Loucy (cell line): ENCODE data around the gene CLIP1.

Source experiments
- H2AFZ ChIP-seq: fragments of 200-600 bp; sonication (generic); 2 replicates; pipeline ENCODE4 v1.6.0; 2016; ENCODE audit warnings: antibody characterized with exemption, mild to moderate bottlenecking, low read length, moderate library complexity
- H3F3A ChIP-seq: fragments of 200-600 bp; 2 replicates; pipeline ENCODE4 v1.6.0; 2016; ENCODE audit warnings: antibody characterized with exemption, low read depth, mild to moderate bottlenecking
- H3K27me3 ChIP-seq: fragments of 200-600 bp; sonication (generic); 2 replicates; pipeline ENCODE4 v1.6.1; 2014; ENCODE audit warnings: low read length, mild to moderate bottlenecking; ENCODE audit not compliant: insufficient read depth, poor library complexity, severe bottlenecking
- H3K36me3 ChIP-seq: fragments of 200-600 bp; sonication (generic); 2 replicates; pipeline ENCODE4 v1.6.1; 2016; ENCODE audit warnings: low read length; ENCODE audit not compliant: insufficient read depth
- H3K4me1 ChIP-seq: fragments of 200-600 bp; sonication (generic); 2 replicates; pipeline ENCODE4 v1.5.1; 2014; ENCODE audit warnings: low read length, mild to moderate bottlenecking; ENCODE audit not compliant: insufficient read depth, poor library complexity, severe bottlenecking
- H3K4me2 ChIP-seq: fragments of 200-600 bp; sonication (generic); 2 replicates; pipeline ENCODE4 v1.6.0; 2014; ENCODE audit warnings: antibody characterized with exemption, low read length, low read depth, mild to moderate bottlenecking; ENCODE audit not compliant: poor library complexity, severe bottlenecking
- H3K4me3 ChIP-seq: fragments of 200-600 bp; sonication (generic); 2 replicates; pipeline ENCODE4 v1.5.1; 2014; ENCODE audit warnings: low read length, mild to moderate bottlenecking, mixed read lengths; ENCODE audit not compliant: poor library complexity, severe bottlenecking
- H3K79me2 ChIP-seq: fragments of 200-600 bp; sonication (generic); 2 replicates; pipeline ENCODE4 v1.6.1; 2014; ENCODE audit warnings: low read length; ENCODE audit not compliant: insufficient read depth
- H3K9ac ChIP-seq: fragments of 200-600 bp; sonication (generic); 2 replicates; pipeline ENCODE4 v1.6.0; 2014; ENCODE audit warnings: mild to moderate bottlenecking, low read depth, low read length, moderate library complexity; ENCODE audit not compliant: poor library complexity, severe bottlenecking
- H3K9me2 ChIP-seq: fragments of 200-600 bp; sonication (generic); replicated peaks from 2 replicates; pipeline ENCODE4 v1.6.1; 2016; ENCODE audit warnings: low read depth, low read length, mixed read lengths
- H3K9me3 ChIP-seq: fragments of 200-600 bp; sonication (generic); 2 replicates; pipeline ENCODE4 v1.6.1; 2014; ENCODE audit warnings: mild to moderate bottlenecking, antibody characterized with exemption, low read length, low read depth; ENCODE audit not compliant: insufficient read depth
- H4K20me1 ChIP-seq: fragments of 200-600 bp; sonication (generic); 2 replicates; pipeline ENCODE4 v1.6.0; 2014; ENCODE audit warnings: antibody characterized with exemption, low read length, mild to moderate bottlenecking; ENCODE audit not compliant: insufficient read depth, poor library complexity, severe bottlenecking
- EZH2phosphoT487 ChIP-seq: fragments of 200-600 bp; IDR thresholded peaks from 2 replicates; pipeline ENCODE4 v1.6.1; 2018; ENCODE audit warnings: antibody characterized with exemption, mild to moderate bottlenecking, moderate library complexity, borderline replicate concordance
- TF ChIP-seq, protein P1 (sequence below): fragments of 200-600 bp; sonication (generic); conservative IDR thresholded peaks from 2 replicates; pipeline ENCODE4 v1.5.1; 2014; ENCODE audit warnings: mild to moderate bottlenecking, antibody characterized with exemption, low read length

CLIP1 gene

GRCh38 chr12:122454739-122455138 lies 32.3 kb upstream of the CLIP1 start:
- Histone ChIP-seq H3K9me2 (no peaks in the 10 kb centered on the region), H3K79me2 (no peaks in the 10 kb centered on the region), H3K4me1 (peaks cover 17% of the 10 kb centered on the region), H3K27me3 (no peaks in the 10 kb centered on the region), H3K4me2 (no peak overlapping the region), H3K36me3 (no peaks in the 10 kb centered on the region), H3K9me3 (no peaks in the 10 kb centered on the region), H3K4me3 (no peak overlapping the region), H4K20me1 (no peaks in the 10 kb centered on the region), H2AFZ (no peak overlapping the region), H3K9ac (no peak overlapping the region), H3F3A (no peaks in the 10 kb centered on the region)
- TF ChIP-seq, protein P1, sequence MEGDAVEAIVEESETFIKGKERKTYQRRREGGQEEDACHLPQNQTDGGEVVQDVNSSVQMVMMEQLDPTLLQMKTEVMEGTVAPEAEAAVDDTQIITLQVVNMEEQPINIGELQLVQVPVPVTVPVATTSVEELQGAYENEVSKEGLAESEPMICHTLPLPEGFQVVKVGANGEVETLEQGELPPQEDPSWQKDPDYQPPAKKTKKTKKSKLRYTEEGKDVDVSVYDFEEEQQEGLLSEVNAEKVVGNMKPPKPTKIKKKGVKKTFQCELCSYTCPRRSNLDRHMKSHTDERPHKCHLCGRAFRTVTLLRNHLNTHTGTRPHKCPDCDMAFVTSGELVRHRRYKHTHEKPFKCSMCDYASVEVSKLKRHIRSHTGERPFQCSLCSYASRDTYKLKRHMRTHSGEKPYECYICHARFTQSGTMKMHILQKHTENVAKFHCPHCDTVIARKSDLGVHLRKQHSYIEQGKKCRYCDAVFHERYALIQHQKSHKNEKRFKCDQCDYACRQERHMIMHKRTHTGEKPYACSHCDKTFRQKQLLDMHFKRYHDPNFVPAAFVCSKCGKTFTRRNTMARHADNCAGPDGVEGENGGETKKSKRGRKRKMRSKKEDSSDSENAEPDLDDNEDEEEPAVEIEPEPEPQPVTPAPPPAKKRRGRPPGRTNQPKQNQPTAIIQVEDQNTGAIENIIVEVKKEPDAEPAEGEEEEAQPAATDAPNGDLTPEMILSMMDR, result no peak
- no peak for TF ChIP-seq EZH2phosphoT487

DNA sequence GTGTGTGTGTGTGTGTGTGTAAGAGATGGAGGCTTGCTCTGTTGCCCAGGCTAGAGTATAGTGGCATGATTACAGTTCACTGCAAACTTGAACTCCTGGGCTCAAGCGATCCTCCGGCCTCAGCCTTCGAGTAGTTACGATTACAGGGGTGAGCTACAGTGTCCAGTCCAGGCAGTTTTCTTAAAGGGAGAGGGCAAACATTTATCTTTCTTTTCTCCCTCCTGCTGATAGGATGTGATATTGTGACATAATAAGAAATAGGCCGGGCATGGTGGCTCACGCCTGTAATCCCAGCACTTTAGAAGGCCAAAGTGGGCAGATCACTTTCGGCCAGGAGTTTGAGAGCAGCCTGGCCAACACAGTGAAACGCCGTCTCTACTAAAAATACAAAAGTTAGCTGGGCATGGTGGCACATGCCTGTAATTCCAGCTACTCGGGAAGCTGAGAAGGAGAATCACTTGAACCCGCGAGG lies 31.8 kb upstream of the CLIP1 start:
- Histone ChIP-seq H3K27me3 (no peaks in the 10 kb centered on the region), H3K9me2 (no peaks in the 10 kb centered on the region), H4K20me1 (no peaks in the 10 kb centered on the region), H2AFZ (peak overlapping the region; percentile 95), H3K4me2 (peak overlapping the region; percentile 62), H3K4me3 (peak overlapping the region; percentile 51), H3F3A (no peaks in the 10 kb centered on the region), H3K4me1 (peaks cover 17% of the 10 kb centered on the region), H3K9me3 (no peaks in the 10 kb centered on the region), H3K9ac (no peak overlapping the region), H3K79me2 (no peaks in the 10 kb centered on the region), H3K36me3 (no peaks in the 10 kb centered on the region)
- no peak for TF ChIP-seq EZH2phosphoT487
- TF ChIP-seq, protein P1, result no peak

GRCh38 chr12:122452701-122453285 lies 30.3 kb upstream of the CLIP1 start:
- H3F3A ChIP-seq, result no peaks in the 10 kb centered on the region
- no peaks in the 10 kb centered on the region for H3K9me2 ChIP-seq
- no peak overlapping the region for H3K9ac ChIP-seq
- peaks cover 17% of the 10 kb centered on the region for H3K4me1 ChIP-seq
- H4K20me1 ChIP-seq, result no peaks in the 10 kb centered on the region
- TF ChIP-seq, protein P1, result no peak
- H3K79me2 ChIP-seq, result no peaks in the 10 kb centered on the region
- no peaks in the 10 kb centered on the region for H3K36me3 ChIP-seq
- no peak overlapping the region for H3K4me3 ChIP-seq
- peak overlapping the region; percentile 62 for H3K4me2 ChIP-seq
- H3K27me3 ChIP-seq, result no peaks in the 10 kb centered on the region
- H2AFZ ChIP-seq, result peak overlapping the region; percentile 85
- no peaks in the 10 kb centered on the region for H3K9me3 ChIP-seq
